ENCODE measurements around the gene GRM1. TPM values are rescaled to one million over a fixed set of nuclear protein-coding genes. Genes with fewer than 3 reads are reported as not detected.

Gene GRM1
- total and polyA plus RNA-seq, 2 donors (not counting 3 experiments of a cell fraction or from before 2014, with no cell fraction given): 0.07 TPM; not detected in 1

DNA sequence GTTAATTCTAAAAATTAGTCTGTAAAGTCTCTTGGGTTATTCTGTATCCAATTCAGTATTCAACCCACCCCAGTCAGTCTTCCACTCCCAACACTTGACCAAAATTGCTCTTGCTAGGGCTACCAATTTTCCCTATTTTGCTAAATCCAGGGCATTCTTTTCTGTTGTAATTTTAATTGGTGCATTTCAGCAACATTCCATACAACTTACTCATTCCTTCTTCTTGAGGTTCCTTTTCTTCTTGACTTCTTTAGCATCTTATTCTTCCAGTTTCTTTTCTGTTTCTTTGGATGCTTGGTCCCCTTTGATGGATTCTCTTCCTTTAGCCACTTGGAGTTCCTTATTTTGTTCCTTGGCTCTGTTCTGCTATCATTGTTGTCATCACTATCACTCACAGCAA, 11.2 kb upstream of the GRM1 start:
- no TSS peak for BruUV-seq (replicated peaks)
- no peaks in the 10 kb centered on the region for H3K36me3 ChIP-seq (ENCODE audit: control insufficient read depth in 2 of 2, extremely low read depth in 1 of 2, insufficient read depth in 2 of 2, low read length in 2 of 2)
- H4K20me1 ChIP-seq (replicated peaks; ENCODE audit: control insufficient read depth, extremely low read depth, insufficient read depth, low read length): no peaks in the 10 kb centered on the region
- no peaks in the 10 kb centered on the region for H3K9me3 ChIP-seq (replicated peaks; ENCODE audit: control insufficient read depth, insufficient read depth, low read length)
- H3K27me3 ChIP-seq (ENCODE audit: control insufficient read depth in 2 of 2, insufficient read depth in 2 of 2, low read length in 2 of 2): no peaks in the 10 kb centered on the region
- no peak overlapping the region for H3K4me2 ChIP-seq (ENCODE audit: insufficient read depth, low read length)
- dilution Hi-C loops (cut with MboI; ENCODE audit: extremely low pct_ligation_motif_present, low sequenced_read_pairs): no loop called here
- POLR2A ChIA-PET: no interaction called here
- CTCF ChIA-PET: no interaction called here
- H3K4me1 ChIP-seq (ENCODE audit: control insufficient read depth, extremely low read depth, insufficient read depth, low read length): no peaks in the 10 kb centered on the region
- intact Hi-C loops (cut with micrococcal nuclease): no loop called here
- H3K79me2 ChIP-seq (ENCODE audit: control insufficient read depth, insufficient read depth, low read length): no peaks in the 10 kb centered on the region
- H2AFZ ChIP-seq (ENCODE audit: low read depth, low read length): no peak overlapping the region
- FAIRE-seq (no peak), DNase-seq (ENCODE audit: low read depth, low spot score) (no peak)
- TF ChIP-seq GATA2 (IDR thresholded peaks at IDR 0.05; ENCODE audit: insufficient read depth, insufficient read length, low read depth, low read length): no peak
- no peak for TF ChIP-seq JUN (IDR thresholded peaks at IDR 0.05; ENCODE audit: borderline replicate concordance, insufficient read depth, insufficient read length, low read depth)
- TF ChIP-seq POLR2A (IDR thresholded peaks at IDR 0.05; ENCODE audit: low read depth, low read length): no peak
- no peak for TF ChIP-seq MYC (IDR thresholded peaks at IDR 0.05; ENCODE audit: low read depth, low read length)
- TF ChIP-seq, protein P1, sequence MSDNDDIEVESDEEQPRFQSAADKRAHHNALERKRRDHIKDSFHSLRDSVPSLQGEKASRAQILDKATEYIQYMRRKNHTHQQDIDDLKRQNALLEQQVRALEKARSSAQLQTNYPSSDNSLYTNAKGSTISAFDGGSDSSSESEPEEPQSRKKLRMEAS (IDR thresholded peaks at IDR 0.05; ENCODE audit: insufficient read depth, insufficient read length): no peak
- TF ChIP-seq POLR2AphosphoS5 (IDR thresholded peaks at IDR 0.05; ENCODE audit: insufficient read depth, low read depth, low read length): no peak
- no peak for TF ChIP-seq FOS (IDR thresholded peaks at IDR 0.05; ENCODE audit: borderline replicate concordance, insufficient read depth, low read length)
- TF ChIP-seq, protein P2, sequence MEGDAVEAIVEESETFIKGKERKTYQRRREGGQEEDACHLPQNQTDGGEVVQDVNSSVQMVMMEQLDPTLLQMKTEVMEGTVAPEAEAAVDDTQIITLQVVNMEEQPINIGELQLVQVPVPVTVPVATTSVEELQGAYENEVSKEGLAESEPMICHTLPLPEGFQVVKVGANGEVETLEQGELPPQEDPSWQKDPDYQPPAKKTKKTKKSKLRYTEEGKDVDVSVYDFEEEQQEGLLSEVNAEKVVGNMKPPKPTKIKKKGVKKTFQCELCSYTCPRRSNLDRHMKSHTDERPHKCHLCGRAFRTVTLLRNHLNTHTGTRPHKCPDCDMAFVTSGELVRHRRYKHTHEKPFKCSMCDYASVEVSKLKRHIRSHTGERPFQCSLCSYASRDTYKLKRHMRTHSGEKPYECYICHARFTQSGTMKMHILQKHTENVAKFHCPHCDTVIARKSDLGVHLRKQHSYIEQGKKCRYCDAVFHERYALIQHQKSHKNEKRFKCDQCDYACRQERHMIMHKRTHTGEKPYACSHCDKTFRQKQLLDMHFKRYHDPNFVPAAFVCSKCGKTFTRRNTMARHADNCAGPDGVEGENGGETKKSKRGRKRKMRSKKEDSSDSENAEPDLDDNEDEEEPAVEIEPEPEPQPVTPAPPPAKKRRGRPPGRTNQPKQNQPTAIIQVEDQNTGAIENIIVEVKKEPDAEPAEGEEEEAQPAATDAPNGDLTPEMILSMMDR (IDR thresholded peaks at IDR 0.05; ENCODE audit: extremely low read depth in 1 of 2, insufficient read depth in 1 of 2, low read depth in 1 of 2, low read length in 2 of 2): no peak
- TF ChIP-seq EZH2 (IDR thresholded peaks at IDR 0.05; ENCODE audit: borderline replicate concordance, low read depth, low read length, severe bottlenecking): no peak
- H3K27ac ChIP-seq (ENCODE audit: insufficient read depth, low read depth, low read length): no peak overlapping the region
- no peaks in the 10 kb centered on the region for H3K9me1 ChIP-seq (replicated peaks; ENCODE audit: control insufficient read depth, extremely low read depth, insufficient read depth, low read length)
- H3K9ac ChIP-seq (replicated peaks; ENCODE audit: extremely low read depth, insufficient read depth, low read length): no peak overlapping the region
- H3K4me3 ChIP-seq (replicated peaks in 1 of 3; ENCODE audit: insufficient read depth in 1 of 3, low read depth in 1 of 3, low read length in 3 of 3): no peak overlapping the region

Measured in endothelial cell of umbilical vein (primary cell).